VCaP (cell line): ENCODE results near the gene ABCG5.

ENCODE experiments used
- H3K27ac ChIP-seq: fragments of 450-650 bp; 2 replicates; pipeline ENCODE4 v1.5.1; 2017
- TF ChIP-seq, protein P1 (sequence below): fragments of 450-650 bp; conservative IDR thresholded peaks from 2 replicates; pipeline ENCODE4 v1.5.1; 2017; ENCODE audit warnings: mild to moderate bottlenecking, moderate library complexity

ABCG5 gene

DNA sequence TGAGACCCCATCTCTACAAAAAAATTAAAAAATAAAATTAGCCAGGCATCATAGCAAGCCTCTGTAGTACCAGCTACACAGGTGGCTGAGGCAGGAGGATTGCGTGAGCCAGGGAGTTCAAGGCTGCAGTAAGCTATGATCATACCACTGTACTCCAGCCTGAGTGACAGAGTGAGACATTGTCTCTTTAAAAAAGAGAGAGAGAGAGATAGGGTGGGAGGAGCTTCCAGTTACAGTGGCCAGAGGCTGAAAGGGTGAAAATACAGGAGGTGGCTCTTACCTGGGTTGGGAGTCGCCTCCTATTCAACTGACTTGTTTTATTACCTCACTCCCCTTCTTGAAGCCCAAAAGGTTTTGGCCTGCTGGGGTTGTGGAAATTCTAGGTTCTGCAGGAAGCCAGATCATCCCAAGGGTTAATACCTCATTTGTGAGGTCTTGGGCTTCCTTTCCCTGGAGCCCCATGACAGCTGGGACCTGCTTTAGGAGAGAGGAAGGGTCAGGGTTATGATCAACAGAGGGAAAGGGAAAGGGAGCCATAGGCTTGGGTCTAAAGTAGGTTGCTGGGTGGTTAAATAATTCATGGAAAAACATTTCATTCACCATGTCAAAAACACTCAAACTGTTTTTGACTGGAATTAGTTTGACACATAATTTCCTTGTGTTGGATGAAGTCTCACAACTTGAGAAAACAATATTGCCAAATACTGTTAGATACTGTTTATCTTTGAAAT lies 47.4 kb downstream of the ABCG5 start:
- H3K27ac ChIP-seq = no peak overlapping the region
- TF ChIP-seq, protein P1, sequence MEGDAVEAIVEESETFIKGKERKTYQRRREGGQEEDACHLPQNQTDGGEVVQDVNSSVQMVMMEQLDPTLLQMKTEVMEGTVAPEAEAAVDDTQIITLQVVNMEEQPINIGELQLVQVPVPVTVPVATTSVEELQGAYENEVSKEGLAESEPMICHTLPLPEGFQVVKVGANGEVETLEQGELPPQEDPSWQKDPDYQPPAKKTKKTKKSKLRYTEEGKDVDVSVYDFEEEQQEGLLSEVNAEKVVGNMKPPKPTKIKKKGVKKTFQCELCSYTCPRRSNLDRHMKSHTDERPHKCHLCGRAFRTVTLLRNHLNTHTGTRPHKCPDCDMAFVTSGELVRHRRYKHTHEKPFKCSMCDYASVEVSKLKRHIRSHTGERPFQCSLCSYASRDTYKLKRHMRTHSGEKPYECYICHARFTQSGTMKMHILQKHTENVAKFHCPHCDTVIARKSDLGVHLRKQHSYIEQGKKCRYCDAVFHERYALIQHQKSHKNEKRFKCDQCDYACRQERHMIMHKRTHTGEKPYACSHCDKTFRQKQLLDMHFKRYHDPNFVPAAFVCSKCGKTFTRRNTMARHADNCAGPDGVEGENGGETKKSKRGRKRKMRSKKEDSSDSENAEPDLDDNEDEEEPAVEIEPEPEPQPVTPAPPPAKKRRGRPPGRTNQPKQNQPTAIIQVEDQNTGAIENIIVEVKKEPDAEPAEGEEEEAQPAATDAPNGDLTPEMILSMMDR = no peak

DNA sequence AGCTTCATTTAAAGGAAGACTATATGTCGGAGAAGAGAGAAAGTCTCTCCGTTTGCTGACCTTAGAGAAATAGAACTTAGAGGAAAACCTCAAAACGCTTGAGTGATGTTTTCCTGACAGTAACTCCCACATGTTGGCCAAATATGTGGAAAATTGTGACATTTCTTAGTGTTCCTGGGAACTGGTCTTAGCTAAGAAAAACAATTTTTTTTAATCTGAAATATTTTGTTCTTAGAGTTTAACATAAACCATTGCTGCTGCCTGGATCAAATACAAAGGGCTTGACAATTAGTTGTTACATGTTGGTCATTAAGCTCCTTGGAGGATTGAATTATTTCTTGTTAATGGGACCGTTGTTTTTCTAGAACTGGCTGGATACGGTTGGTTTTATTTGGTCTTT lies 48.5 kb downstream of the ABCG5 start:
- H3K27ac ChIP-seq = no peak overlapping the region
- TF ChIP-seq, protein P1 = no peak

DNA sequence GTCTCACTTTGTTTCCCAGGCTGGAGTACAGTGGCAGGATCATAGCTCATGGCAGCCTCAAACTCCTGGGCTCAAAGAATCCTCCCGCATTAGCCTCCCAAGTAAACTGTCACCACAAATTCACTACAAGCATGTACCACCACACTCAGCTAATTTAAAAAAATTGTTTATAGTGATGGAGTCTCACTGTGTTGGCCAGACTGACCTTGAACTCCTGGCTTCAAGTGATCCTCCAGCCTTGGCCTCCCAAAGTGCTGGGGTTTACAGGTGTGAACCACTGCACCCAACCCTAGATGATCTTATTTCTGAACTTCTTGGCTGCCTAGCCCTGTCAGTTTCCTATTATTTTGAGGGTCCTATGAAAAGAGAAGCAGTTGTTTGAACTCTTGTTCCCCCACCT lies 50.0 kb downstream of the ABCG5 start:
- no peak overlapping the region for H3K27ac ChIP-seq
- TF ChIP-seq, protein P1 = no peak

GRCh38 chr2:43787895-43788294 lies 50.7 kb downstream of the ABCG5 start:
- TF ChIP-seq, protein P1 = no peak
- no peak overlapping the region for H3K27ac ChIP-seq

DNA sequence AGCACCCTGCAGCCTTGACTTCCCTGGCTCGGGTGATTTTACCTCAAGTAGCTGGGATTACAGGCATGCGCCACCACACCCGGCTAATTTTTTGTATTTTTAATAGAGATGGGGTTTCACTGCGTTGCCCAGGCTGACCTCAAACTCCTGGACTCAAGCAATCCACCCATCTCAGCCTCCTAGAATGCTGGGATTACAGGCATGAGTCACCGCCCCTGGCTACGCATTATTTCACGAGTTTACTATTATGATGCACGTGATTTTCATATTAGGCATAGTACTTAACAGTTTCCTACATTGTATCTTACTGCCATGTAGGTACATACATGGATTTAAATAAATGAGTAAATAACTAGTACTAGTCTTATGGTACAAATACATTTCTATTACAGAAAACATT lies 60.4 kb downstream of the ABCG5 start:
- H3K27ac ChIP-seq = no peak overlapping the region
- TF ChIP-seq, protein P1 = no peak

DNA sequence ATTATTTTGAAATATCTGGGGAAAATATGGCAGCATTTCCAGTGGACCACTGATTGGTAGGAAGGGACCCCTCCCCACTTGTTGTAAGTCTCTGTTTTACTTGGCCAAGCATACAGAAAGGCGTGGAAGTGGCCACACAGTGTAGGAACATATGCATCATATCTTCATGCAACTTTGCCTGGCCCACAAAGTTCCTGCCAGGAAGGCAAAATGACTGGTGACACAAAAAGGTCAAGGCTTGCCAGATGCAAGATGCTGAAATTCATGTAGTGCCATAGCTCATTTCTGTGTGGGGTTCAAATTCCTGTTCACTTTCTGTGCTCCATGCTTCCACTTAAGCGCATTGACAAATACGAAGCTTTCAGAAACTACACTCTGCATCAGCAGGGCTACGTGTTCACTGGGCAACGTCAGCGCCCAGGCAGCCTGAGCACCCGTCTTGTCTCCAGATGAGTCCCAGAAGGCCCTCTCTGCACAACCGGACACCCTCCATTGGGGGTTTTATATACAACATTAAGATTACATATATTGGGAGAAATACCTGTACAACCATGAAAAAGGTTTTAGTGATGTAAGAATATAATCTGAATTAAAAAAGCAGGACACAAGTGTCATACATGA lies 61.2 kb downstream of the ABCG5 start:
- no peak overlapping the region for H3K27ac ChIP-seq
- TF ChIP-seq, protein P1 = no peak

- TF ChIP-seq, protein P1 = no peak
- no peak overlapping the region for H3K27ac ChIP-seq
Observed at GRCh38 chr2:43776324-43776723, 62.3 kb downstream of the ABCG5 start.
